Astrocyte of the spinal cord (primary cell): ENCODE data around the gene CLNK.
A peak's percentile ranks its signal among the peaks of the same experiment; 100 is the strongest.

ENCODE experiments used
- DNase-seq: peaks from one replicate; pipeline ENCODE4 v3.0.0; 2011; ENCODE audit warnings: low read depth, low spot score
- H3K4me3 ChIP-seq: 2 replicates; pipeline ENCODE4 v1.5.1; 2011; ENCODE audit warnings: low read depth, mild to moderate bottlenecking, low read length, moderate library complexity
- CTCF ChIP-seq: IDR thresholded peaks from 2 replicates; pipeline ENCODE4 v1.5.1; 2012; ENCODE audit warnings: low read depth, mild to moderate bottlenecking, low read length, inconsistent platforms
- in situ Hi-C: cut with HindIII; loops from 2 replicates; pipeline ENCODE4 v1.10.0; 2017; ENCODE audit warnings: low sequenced_read_pairs

CLNK gene

GRCh38 chr4:10606483-10607155 lies 77.9 kb downstream of the CLNK start:
- in situ Hi-C loops: no loop called here
- DNase-seq: no peak
- TF ChIP-seq CTCF: no peak
- H3K4me3 ChIP-seq: no peak overlapping the region

GRCh38 chr4:10605746-10606482 lies 78.7 kb downstream of the CLNK start:
- peak; percentile 73 for DNase-seq
- no peak for TF ChIP-seq CTCF
- in situ Hi-C loops: no loop called here
- no peak overlapping the region for H3K4me3 ChIP-seq

GRCh38 chr4:10605031-10605430 lies 79.5 kb downstream of the CLNK start:
- DNase-seq: no peak
- H3K4me3 ChIP-seq: no peak overlapping the region
- TF ChIP-seq CTCF: no peak
- in situ Hi-C loops: no loop called here

- H3K4me3 ChIP-seq: no peak overlapping the region
- no peak for DNase-seq
- in situ Hi-C loops: no loop called here
- no peak for TF ChIP-seq CTCF
Measured at GRCh38 chr4:10599574-10599973, 85.0 kb downstream of the CLNK start.

- in situ Hi-C loops: no loop called here
- no peak for DNase-seq
- TF ChIP-seq CTCF: no peak
- H3K4me3 ChIP-seq: no peak overlapping the region
Measured at GRCh38 chr4:10598829-10599228, 85.7 kb downstream of the CLNK start.

GRCh38 chr4:10596586-10597290 lies 87.8 kb downstream of the CLNK start:
- in situ Hi-C loops: no loop called here
- TF ChIP-seq CTCF: no peak
- no peak overlapping the region for H3K4me3 ChIP-seq
- DNase-seq: peak; percentile 39
